GM21515 (cell line): Measurements from ENCODE around the gene TRAIP.
"Not testable (repeated sequence)": the region's sequence is repeated elsewhere in the genome, so short reads cannot be mapped to it uniquely, and the experiment has no call there.

ENCODE experiments used
- ATAC-seq: cut with Tn5 transposase; IDR thresholded peaks from one replicate; pipeline ENCODE4 v1.9.1; 2021; ENCODE audit not compliant: unreplicated experiment

Gene TRAIP

GRCh38 chr3:49793486-49794085 lies 62.8 kb downstream of the TRAIP start:
- no peak for ATAC-seq

- ATAC-seq, result no peak
Observed at GRCh38 chr3:49792371-49793150, 63.8 kb downstream of the TRAIP start.

- ATAC-seq, result no peak
Observed at GRCh38 chr3:49791571-49791970, 64.8 kb downstream of the TRAIP start.

GRCh38 chr3:49790626-49791411 lies 65.5 kb downstream of the TRAIP start:
- no peak for ATAC-seq

GRCh38 chr3:49788056-49788455 lies 68.3 kb downstream of the TRAIP start:
- ATAC-seq, result no peak

- no peak for ATAC-seq
Observed at GRCh38 chr3:49787536-49787935, 68.8 kb downstream of the TRAIP start.

GRCh38 chr3:49787182-49787464 lies 69.2 kb downstream of the TRAIP start:
- no peak for ATAC-seq

GRCh38 chr3:49786357-49787181 lies 69.8 kb downstream of the TRAIP start, which contains the start of gene IP6K1:
TSS of gene IP6K1 (minus strand) at chr3:49786542. CDS start at chr3:49748040, 38,502 bp downstream.
- peak; percentile 98 for ATAC-seq

GRCh38 chr3:49785565-49786356 lies 70.6 kb downstream of the TRAIP start:
- peak; percentile 40 for ATAC-seq

GRCh38 chr3:49782277-49782676 lies 74.1 kb downstream of the TRAIP start:
- ATAC-seq, result not testable (repeated sequence)

GRCh38 chr3:49781415-49782199 lies 74.8 kb downstream of the TRAIP start:
- ATAC-seq, result no peak

GRCh38 chr3:49780975-49781365 lies 75.4 kb downstream of the TRAIP start:
- not testable (repeated sequence) for ATAC-seq

GRCh38 chr3:49780080-49780974 lies 76.0 kb downstream of the TRAIP start:
- no peak for ATAC-seq

GRCh38 chr3:49779358-49780079 lies 76.8 kb downstream of the TRAIP start:
- no peak for ATAC-seq
